GM11168 (cell line): Measurements from ENCODE around the gene RIMS3.

Experiments
- in situ Hi-C: fragments of 300-500 bp; cut with MboI; formaldehyde crosslinking; loops from one replicate; pipeline ENCODE4 v1.12.0; 2022; ENCODE audit warnings: low sequenced_read_pairs; ENCODE audit not compliant: unreplicated experiment

The RIMS3 gene

DNA sequence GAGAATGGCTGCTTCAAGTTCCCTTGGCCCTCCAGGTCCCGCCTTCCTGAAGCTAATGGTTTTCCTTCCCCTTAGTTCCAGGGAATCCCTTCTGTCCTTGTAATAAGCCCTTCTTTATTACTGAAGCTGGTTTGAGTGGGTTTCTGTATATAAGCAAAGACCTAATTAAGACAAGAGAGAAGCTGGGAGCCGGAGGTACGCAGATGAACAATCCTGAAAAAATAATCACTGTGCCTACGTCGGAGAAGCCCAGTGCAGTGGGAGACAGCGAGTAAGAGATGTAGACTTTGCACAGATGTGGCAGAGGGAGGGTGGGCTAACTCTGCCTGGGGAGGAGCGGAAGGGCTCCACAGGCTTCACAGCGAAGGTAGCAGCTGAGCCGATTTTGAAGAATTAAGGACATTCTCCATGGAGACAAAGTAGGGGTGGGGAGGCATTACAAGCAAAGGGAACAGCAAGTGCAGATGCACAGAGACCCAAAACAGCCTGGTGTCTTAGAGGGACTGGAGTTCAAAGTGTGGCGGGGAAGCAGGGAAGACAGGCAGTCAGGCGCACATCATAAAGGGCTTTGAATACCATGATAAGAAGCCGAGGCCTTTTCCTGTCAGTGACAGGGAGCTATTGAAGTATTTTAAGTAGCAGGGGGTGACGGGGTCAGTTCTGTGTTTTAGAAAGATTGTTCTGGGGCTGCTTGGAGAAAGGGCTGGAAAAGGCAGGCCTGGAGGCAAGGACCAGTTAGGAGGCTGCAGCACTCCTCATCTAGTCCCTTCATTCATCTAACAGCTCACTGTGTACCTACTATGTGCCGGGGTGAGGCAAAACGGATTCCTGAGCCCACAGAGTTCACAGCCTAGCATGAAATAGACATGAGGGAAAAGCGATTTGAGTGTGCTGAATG, 6.5 kb downstream of the RIMS3 start:
- in situ Hi-C loops, result no loop called here

DNA sequence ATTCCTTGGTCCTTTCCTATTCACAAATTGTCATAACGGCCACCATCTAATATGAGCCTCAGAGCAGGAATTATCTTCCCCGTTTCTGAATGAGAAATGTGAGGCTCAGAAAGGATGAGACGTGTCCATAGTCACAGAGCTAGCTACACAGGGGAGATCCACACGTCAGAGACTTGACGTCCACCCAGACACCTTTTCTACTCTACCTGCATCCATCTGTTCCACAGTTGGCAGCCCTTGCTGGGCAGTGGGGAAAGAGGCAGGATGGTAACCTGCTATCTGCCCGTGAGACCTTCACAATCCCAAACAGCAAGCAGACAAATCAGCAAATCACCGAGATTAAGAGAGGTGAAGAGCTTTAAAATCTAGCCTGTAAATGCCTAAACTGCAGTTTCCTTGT, 8.4 kb downstream of the RIMS3 start:
- in situ Hi-C loops, result no loop called here

DNA sequence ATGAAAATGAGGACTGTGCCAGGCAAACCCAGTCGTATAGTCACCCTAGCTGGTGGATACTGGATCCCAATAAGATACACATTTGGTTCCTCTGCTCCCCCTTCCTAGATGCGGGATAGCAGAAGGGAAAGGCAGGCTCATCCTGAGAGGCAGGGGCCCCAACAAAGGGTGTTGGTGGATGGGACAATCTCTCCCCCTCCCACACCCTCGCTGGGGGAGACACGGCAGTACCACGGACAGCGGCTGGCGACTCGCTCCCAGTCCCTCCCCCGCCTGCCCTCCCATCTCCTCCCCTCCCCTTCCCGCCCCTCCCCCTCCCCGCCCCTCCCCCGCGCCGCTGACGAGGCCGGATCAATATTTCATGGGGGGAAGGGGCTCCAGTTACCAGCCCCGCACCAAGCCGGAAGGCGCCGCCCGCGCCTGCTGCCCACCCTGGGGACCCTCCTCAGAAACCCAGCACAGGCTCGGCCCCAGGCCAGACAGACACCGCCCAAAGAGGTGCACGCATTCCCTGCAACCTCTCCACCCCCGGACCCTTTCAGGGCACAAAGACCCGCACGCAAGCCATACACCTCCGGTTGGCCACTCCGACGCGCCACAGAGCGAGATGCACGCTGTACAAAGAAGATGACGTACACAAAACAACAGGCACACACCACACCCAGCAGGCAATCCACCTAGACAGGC, 11.5 kb downstream of the RIMS3 start:
- in situ Hi-C loops, result no loop called here

DNA sequence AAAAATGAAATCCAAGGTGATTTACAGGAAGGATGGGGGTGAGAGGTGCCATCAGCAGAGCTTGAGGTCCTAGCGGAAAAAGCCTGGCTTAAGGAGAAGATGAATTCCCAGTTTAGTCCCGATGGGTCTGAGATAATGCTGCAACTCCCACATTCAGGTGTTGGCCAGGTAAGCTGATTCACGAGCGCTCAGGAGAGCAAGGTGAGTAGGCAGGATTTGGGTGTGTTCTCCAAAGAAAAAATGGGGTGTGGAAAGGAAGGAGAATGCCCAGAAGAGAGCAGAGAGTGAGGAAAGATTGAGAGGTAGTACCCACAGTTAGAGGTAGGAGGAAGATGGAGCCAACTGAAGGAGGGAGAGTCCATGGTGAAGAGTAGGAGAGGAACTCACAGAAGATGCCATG, 12.5 kb downstream of the RIMS3 start:
- in situ Hi-C loops, result no loop called here

DNA sequence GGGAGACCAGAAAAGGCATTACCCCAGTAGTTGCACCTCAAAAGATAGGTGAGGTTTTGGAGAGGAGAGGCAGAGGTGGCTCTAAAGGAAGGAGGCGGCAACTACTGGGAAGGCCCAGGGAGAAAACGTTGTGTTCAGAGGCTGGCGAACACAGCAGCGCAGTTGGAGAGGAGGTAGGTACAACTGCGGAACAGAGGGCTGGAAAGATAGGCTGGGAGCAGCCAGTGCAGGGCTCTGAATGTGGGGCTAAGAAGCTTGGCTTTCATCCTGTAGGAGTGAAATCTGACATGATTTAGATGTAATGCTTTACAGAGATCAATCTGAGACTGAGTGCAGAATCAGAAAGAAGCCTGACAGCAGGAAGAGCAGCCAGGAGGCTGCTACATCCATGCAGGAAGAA, 13.0 kb downstream of the RIMS3 start:
- in situ Hi-C loops, result no loop called here

DNA sequence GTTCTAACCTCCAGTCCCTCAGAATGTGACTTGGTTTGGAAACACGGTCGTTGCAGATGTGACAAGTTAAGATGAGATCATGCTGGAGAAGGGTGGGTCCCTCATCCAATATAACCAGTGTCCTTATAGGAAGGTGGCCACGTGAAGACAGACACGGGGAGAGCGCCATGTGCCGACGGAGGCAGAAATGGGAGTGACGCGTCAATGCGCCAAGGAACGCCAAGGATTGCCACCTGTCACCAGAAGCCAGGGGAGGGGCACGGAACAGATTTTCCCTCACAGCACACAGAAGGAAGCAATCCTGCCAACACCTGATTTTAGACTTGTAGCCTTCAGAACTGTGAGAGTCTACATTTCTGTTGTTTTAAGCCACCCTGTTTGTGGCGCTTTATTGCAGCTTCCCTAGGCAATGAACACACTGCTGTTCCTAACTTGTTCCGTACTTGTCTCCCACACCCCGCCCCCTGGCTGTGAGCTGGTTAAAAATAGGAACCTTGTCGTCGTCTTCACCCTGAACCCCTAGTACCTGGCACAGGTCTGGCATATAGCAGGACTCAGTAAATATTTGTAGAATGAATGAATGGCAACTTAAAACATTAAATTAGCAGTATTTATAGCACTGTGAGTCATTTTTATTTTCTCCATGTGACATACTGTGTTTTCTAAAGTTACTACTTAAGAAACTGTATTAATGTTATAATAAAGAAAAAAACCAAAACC, 14.2 kb downstream of the RIMS3 start:
- in situ Hi-C loops, result no loop called here

DNA sequence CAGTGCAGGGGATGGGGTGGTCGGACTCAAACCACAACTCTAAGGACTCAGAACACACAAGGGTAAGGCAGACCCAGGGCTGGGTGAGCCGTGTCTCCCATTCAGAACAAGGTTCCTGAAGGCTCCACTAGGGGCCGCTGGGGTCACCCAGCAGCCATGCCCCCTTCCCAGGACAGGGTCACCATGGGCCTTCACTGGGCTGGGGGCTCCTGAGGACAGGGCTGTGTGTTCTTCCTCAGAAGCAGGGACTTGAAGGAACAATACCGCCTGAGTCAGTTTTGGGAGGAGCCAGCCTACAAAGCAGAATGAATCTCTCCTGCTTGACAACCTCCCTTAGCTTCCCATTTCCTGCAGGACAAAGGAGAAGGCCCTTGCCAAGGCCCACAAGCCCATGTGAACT, 15.4 kb downstream of the RIMS3 start:
- in situ Hi-C loops, result no loop called here

DNA sequence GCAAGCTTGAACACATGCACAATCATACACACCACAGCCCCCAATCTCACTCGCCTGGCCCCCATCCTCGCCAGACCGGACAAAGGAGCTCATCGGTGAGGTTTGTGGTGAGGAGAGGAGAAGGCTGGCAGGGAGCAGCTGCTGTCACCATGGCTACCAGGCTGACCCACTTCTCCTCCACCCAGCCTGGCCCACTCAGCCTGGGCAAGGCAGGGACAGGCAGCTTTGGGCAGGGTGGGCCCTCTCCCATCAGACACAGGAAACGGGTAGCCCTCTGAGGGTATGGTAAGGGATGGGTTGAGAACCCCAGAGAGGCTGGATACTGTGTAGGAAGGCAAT, 15.9 kb downstream of the RIMS3 start:
- in situ Hi-C loops, result no loop called here

DNA sequence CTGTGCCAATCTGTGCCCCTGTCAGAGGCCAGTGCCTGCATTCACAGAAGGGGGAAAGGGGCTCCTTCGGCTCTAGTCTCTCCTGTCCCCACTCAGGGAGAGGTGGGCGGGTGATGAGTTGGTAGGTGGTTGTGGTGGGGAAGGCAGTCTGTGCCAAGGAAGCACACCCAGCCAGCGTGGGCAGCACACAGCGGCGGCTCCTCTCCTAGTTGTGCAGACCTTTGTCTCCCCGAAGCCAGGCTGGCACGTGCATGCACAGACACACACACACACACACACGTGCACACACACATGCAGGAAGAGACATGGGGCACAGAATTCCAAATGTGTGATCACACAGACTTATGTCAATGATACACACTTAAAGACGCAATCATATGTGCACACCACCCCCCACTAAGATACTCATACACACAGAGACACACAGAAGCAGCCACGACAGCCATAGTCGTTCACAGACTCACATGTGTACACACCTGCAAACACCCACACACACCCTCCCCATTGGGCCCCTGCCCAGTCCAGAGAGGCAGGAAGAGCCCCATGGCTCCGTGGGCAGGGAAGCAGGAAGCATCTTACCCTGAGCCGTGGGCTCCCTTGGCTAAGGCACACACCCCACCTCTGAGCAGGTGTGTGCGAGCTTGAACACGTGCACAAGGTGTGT, 16.4 kb downstream of the RIMS3 start:
- in situ Hi-C loops, result no loop called here

DNA sequence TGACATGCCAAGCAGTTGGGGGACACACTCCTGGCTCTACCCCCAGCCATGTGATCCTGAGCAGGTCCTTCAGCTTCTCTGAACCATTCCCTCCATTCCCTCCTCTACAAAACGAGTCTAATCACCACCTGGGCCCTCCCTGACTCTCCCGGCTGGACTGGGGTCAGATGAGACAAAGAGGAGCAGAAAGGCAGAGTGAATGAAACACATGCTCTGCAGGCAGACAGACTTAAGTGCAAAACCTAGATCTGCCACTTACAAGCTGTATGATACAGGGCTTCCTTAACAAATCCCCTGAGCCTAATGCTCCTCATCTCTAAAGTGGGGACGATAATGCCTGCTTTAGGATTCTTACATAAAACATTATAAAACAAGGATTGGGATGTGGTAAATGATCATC, 17.3 kb downstream of the RIMS3 start:
- in situ Hi-C loops, result no loop called here

DNA sequence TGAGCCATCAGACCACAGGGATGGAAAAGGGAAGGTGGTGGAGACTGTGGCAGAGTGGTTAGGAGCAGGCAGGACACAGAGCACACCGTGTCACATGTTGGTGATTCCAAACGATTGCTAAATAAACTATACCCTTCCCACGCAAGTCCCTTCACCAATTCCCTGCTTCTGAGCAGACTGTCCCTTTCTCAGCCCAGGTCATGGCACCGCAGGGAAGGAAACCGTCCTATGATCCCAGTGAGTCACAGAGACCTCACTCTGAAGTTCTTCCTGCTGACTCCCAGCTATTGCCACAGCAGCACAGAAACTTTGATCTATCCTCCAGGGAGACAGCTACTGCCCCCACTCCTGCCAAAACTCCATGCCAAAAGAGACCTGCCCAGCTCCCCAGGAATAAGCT, 19.2 kb downstream of the RIMS3 start:
- in situ Hi-C loops, result no loop called here

DNA sequence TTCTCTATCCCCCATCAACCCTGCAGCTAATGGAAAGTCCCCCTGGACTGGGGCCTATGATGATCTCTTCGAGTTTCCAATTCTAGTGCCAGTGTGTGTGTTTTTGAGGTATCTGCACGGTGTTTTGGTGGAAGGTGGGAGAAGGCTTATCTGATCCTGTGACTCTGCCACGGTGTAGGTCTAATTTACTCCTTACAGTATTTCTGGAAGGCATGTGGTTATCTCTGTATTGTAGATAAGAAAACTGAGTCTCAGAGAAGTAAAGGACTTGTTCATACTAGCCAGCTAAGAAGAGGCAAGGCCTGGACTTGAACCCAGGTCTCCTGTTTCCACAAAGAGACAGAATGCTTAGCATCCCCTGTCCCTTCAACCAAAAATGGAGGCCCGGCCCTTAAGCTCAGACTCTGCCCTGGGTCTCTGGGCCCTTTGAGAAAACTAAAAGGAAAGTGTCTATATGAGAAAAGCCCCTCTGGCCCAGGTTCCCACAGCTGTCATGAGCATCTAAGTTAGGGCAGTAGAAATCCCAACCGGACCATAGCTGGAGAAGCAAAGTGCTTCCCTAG, 20.3 kb downstream of the RIMS3 start:
- in situ Hi-C loops, result no loop called here

DNA sequence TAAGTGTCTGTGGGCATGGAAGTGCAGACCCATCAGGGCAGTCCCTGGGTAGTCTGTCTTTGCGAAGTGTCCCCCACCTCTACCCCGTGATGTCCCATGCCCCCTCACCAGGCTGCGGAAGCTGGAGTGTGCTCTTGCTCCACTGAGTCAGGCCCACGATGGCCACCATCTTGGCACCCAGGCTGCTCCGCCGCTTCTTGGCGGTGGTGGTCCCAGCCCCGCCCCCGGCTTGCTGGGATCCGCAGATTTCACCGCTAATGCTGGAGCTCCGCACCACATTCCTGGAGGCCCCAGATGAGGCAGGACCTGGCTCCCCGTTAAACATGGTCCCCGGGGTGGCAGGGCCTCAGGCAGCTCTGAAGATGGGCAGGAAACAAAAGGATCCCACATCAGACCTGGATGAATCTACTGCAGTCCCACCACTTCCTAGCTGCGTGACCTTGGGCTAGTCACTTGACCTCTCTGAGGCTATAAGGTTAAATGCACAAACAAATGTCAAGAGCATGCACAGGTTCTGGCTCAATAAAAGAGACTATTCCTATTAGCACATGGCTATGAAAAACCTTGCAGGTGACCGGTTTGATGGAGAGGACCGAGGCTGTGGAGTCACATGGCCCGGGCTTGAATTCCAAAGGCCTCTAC, 23.8 kb downstream of the RIMS3 start:
- in situ Hi-C loops, result no loop called here

DNA sequence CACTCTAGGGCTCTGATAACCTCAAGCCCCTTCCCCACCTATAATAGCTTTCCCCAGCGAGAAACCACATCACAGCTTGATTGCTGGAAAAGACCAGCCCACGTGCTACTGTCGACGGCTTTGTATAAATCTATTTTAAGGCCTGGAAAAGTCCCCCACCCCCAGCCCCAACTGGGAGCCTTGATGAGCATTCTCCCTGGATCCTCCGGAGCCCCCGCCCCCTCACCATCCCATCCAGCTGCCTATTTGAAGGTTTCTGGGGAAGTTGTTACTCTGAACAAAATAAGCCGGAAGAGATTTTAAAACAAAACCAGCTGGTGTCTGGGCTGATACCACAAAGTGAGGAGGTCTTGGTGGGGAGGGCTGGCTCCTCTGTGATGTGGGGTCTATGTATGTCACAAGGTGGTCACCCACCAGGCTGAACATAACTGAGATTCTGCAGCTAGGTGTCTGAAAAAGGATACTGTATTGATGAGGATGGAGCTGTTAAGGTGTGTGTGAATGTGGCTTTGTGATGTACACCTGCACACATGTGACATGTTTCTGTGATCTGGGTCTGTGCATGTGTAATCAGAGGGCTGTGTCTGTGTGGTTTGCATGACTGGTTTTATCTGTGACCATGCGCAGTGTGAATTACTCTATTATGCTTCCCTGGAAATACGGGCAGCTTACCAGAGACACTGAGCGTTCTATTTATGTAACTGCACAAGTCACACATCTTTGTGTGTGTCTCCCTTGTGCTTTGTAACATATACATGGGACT, 25.0 kb downstream of the RIMS3 start:
- in situ Hi-C loops, result no loop called here

DNA sequence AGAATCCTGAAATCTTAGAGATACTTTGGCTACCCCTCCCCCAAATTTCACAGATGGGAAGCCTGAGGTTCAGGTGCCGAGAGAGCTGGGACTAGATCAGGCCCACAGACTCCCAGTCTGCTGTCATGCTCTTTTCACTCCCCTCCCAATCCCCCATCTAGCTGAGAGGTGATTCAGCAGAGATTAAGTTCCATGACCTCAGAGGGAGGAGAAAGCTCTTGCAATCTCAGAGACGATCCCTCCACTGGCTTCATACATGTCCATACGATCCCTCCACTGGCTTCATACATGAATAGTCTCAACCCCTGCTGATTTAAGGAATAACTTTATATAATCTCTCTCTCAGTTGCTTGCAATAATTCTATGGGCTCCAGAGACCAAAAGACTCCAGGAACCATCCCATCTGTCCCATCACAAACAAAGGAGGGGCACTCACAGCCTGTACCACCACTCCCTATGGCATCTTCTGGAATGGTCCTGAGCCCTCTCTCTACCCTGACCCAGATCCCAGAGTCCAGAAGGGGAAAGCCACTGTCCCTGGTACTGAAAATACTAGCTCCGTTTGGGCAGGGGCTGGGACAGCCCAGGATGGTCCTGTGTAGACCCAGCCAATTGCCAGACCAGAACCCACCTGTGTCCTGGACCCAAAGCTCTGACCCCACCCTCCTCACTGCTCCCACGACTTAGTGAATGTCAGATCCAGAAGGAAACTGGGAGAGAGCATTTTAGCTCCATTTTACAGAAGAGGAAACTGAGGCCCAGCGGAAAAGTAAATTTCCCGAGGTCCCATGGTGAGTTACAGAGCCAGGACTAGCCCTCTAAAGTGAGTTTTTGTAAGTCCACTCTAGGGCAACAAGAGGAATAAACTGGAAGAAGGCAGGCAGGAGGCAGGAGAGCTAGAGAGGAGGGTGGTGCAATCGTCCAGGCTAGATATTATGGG, 27.1 kb downstream of the RIMS3 start:
- in situ Hi-C loops, result no loop called here

DNA sequence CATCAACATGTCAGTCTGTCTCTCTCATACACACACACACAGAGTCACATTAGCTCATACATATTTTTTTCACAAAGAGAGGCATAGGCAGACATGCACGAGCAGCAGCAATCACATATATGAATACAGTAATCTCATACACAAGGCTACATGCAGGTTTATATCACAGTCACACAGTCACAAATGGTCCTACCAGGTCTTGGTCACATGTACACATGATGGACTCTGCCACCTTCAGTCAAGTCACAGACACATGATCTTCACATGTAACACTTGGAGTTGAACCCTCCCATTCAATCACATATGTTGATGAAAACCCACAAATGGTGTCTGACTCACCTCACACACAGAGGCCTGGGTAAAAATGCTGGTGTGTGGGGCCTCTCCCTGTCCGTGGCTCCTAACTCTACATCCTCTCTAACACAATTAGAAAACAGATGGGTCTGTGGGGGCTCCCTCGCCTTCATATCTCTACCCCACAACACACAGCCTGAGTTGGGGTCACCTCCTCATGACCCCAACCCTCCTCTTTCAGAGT, 27.9 kb downstream of the RIMS3 start:
- in situ Hi-C loops, result no loop called here

DNA sequence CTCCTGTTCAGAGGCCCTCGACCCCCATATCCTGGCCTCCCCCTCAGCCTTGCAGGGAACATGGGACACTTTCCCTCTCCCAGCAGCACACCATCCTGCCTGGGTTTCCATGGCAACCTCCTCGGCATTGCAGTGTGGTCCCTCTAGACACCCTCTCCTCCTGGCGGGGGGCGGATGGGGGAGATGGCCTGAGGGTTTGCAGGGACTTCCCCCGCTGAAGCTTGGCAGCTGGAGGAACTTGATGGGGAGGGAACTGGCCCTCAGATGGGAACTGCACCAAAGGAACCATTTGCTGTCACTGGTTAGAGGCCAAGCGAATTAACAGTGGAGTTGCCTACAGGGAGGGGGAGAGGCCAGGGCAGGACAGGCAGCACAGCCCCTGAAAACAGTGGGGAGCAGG, 28.7 kb downstream of the RIMS3 start:
- in situ Hi-C loops, result no loop called here
